GM21423 (cell line): Measurements from ENCODE around the gene STK32B.

Experiments used
- ATAC-seq: cut with Tn5 transposase; IDR thresholded peaks from one replicate; pipeline ENCODE4 v1.9.1; 2021; ENCODE audit warnings: mild to moderate bottlenecking, moderate library complexity; ENCODE audit not compliant: unreplicated experiment

STK32B gene

DNA sequence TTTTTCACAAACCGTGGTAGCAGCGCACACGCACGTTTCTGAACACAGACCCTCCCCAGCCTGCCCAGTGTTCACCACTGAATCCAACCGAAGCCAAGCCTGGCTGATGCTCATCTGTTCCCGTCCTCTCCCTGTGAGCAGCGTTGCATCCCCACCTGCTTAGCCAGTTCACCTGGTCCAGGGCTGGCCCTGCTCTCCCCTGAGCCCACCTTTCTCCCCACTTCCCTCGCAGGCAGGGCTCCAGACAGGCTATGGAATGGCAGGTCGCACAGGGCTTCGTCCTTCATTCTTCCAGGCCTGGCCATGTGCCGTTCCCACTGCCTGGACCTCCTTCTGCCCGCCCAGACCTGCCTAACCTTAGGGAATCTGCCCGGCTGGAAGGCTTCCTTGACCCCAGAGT, 410.2 kb downstream of the STK32B start:
- ATAC-seq: no peak

DNA sequence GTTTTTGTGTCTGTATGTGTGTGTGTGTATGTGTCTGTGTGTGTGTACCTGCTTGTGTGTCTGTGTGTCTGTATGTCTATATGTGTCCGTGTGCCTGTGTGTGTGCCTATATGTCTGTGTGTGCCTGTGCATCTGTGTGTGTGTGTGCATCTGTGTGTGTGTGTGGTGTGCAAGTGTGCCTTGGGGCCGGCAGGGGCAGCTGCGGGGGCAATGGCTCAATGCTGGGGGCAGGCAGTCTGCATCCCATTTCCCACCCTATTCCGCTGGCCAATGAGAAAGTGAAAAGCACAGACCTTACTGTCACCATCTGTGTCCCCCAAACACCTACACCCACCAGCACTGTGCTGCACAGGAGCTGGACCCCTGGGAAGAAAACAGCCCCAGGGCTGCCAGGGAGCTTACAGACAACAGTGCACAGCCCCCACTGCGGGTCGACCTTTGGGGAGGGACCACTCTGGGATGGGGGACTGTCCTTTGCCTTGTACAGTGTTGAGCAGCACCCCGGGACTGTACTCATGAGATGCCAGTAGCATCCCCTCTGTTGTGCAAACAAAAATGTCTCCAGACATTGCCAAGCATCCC, 411.1 kb downstream of the STK32B start:
- ATAC-seq: no peak

DNA sequence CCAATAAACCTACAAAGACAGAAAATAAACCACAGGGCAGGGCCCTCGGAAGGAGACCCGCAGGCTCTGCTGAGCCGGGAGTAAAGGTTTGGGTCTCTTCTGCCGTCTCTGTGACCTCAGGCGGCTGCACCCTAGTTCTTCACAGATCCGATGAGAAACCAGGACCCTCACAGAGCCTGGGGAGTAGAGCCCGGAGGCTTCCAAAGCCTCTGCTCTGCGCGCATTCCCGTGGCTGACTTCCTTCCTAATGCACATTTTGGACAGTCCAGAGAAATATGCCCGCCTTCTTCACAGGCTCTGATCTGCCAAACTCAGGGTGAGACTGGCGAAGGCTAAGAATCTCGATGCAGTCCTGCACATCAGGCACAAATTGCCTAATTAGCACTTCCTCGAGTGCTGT, 411.6 kb downstream of the STK32B start:
- ATAC-seq: no peak

DNA sequence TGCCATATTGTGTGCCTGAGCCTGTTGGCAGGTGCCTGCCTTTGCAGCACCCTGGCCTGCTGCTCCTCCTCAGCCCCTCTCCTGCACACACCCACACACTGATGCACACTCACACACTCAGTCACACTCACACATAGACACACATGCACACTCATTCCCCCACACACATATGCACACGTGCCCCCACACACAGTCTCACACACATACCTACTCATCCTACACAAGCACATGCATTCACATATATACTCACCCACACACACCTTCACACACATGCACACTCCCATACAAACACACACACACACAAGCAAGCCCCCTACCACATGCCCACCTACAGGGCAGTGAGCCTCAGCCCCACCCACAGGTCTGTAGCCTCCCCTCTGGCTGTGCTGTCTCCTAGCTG, 412.1 kb downstream of the STK32B start:
- ATAC-seq: no peak

DNA sequence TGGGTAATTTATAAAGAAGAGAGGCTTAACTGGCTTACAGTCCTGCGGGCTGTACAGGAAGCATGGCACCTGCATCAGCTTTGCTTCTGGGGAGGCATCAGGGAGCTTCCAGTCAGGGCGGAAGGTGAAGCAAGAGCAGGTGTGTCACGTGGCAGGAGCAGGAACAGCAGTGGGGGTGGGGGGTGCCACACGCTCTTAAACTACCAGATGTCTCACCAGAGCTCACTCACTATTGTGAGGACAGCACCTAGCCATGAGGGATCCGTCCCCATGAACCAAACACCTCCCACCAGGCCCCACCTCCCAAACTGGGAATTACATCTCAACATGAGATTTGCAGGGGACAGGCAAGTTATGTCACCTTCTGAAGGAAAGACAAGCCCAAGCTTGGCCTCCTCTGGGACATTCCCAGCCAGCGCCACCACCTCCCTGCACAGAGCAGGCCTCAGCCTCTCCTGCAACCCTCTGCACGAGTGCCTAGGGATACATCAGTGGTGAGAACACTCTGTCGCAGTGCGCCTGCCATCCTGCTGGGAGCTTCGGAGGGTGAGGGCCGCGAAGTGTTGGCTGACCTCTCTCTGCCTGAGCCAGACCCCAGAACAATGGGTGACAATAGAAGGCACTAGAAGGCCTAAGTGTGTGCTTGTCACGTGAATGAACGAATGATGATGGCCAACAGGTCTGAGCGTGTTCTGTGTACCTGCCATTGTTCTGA, 412.8 kb downstream of the STK32B start:
- ATAC-seq: no peak

DNA sequence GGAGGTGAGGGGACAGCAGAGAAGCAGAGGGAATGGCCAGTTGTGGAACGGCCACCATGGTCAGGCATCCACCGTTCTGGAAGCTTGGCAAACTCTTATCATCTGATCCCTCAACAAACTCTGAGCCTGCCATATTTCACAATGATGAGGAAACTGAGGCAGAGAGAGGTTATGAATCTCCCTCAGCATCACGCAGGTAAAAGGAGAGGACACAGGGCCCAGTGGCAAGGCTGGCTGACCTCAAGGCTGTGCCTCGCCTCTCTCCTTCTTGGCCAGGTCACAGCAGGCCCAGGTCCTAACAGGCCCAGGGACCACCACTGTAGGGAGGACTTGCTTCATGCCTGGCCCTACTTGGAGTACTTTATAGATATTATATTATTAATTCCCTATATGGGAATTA, 414.2 kb downstream of the STK32B start:
- ATAC-seq: no peak

DNA sequence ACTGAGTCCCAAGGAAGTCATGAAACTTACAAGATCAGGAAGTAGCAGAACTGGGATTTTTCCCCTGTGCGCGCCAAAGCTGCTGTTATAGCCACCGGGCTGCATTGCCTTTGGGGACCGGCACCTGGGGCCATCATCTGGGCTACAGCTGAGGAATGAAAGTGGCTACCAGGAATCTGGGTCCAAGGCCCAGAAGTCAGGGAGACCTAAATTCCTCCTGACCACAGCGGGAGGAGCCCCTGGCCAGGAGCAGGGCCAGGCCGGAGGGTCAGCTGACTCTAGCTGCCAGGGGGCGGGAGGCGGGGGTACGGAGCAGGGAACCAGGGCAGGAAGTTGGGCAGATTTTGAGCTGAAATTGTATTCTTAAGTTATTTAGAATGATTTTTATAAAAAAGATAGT, 414.7 kb downstream of the STK32B start:
- ATAC-seq: no peak

DNA sequence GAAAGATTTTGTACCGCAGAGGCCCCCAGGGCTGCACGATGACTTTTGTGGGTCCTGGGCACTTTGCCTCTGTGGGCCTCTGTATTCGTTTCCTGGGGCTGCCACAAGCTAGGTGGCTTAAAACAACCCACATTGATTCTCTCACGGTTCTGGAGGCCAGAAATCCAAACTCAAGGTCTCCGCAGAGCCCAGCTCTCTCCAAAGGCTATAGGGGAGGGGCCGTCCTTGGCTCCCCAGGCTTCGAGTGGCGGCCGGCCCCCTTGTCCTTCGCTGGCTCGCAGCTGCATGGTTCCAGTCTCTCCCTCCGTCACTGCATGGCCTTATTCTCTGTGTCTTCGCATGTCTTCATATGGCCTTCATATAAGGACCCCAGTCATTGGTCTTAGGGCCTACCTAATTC, 415.8 kb downstream of the STK32B start:
- no peak for ATAC-seq

DNA sequence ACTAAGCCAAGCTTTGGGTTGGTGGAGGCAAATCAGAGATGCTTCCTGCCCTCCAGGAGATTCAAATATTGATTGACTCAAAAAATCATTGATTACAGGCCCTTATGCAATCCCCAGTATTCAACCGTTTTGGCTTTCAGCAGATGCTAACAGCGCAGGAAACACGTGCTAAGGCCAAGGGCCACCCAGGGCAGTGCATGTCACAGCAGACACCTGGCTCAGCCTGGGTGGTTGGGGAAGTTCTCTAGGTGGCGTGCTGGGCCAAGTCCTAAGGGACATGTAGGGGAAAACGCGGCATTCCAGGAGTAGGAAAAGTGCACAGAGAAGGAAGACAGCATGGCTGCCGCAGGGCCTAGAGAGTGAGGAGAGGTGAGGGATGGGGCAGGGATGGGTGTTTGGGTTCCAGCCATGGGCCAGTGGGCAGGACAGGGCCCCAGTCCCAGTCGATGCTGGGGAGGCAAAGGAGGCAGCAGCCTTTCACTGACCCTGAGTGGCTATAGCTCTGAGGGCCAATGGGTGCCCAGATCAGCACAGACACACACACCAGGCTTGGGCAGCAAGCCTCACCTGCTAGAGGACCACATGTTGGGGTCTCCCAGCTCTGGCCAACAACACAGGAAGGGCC, 418.0 kb downstream of the STK32B start:
- ATAC-seq: no peak

DNA sequence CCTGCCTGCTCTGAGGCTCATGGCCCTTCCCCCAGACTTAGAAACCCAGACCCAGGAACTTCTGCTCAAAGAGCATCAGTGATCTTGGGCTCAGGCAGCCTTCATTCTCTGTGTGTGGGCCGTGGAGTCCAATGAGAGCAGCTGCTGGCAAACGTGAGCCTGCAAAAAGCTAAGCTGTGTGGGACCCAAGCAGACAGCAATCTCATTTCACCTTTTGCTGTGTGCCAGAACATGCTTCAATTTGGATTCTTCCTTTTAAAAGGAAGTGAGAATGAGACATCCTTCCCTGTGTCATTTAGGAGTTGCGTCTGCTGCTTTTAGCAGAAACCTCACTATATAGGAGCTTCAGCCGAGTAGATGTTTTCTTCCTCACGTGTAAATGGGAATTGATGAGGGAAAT, 418.6 kb downstream of the STK32B start:
- ATAC-seq: no peak

DNA sequence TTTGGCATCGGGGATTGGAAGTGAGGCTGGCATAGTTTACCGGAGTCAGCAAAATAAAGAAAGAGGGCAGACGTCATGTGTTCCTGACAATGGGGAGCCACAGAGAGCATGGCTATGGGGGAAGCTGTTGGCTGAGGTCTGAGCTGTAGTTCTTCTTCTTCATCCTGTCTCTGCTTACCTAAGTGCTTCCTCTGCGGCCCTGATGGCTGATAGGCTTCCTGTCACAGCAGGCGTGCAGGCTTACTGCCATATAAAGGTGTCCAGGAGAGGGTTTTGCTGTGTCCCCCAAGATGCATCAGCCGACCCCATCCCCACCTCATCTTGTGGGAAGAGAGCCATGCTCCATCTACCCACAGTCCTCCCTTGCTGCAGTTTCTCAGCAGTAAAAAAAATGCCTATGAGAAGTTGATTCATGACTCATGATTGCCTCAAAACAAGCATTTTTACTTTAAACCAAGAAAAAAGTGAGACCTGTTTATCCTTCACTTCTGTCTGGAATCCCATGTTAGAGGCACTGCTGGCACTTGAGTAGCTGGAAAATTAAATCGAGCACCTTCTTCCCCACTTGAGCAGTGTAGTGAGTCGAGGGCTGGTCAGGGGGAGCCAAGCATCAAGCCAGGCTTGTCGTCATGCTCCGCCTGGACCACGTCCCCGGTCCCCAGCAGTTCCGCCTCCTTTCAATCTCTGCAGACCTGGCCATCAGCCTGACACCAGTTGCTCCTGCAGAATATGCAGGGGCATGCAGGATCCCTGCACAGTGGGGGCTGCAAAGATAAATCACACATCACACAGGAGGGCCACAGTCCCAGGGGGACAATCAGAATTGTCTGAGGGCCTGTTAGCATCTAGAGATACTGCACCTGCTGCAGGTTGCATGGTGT, 419.3 kb downstream of the STK32B start:
- no peak for ATAC-seq

DNA sequence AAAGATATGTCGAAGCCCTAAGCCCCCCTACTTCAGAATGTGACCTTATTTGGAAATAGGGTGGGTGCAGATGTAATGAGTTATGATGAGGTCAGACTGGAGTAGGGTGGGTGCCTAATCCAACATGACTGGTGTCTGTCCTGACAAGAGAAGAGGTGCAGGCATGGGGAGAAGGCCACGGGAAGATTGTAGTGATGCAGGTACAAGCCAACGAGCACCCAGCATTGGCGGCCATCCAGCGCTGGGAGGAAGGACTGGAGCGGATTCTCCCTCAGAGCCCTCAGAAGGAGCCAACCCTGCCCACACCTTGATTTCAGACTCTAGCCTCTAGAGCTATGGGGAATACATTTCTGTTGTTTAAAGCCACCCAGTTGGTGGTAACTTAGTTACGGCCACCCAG, 419.9 kb downstream of the STK32B start:
- no peak for ATAC-seq

DNA sequence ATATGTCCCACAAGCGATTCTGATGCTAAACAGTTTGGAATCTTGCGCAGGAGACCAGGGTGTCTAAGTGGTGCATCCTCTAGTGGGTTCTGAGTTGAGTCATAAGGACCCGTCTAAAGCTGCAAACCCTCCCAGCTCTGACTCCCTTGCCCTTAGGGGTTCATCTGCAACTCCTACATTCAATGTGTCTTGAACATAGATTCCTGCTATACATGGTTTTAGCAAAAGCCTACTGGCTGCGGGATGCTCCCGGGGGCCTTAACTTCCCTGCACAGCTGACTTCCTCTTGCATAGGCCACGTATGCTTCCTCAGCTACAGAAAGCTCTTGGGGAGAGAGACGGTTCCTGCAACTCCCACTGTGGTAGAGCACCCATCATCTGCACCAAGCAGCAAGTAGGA, 420.4 kb downstream of the STK32B start:
- no peak for ATAC-seq

DNA sequence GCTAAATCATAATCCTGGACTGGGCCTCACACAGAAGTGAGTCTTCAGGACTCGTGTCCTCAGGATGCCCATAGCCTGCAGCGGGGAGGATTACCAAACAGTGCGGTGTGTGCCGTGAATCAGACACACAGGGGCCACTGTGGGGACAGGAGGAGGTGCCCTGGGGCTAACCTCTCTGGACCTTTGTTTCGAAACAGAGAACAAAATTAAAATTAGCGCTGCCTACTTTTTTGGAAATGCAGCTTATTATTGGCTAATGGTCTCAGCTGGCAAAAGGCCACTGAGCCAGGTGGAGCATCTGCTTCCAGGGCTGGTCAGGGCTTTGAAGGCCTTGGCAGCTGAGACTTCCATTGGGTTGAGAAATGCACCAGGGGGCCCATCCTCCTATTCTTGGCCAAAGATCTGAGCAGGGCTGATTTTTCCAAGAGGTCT, 420.9 kb downstream of the STK32B start:
- no peak for ATAC-seq

DNA sequence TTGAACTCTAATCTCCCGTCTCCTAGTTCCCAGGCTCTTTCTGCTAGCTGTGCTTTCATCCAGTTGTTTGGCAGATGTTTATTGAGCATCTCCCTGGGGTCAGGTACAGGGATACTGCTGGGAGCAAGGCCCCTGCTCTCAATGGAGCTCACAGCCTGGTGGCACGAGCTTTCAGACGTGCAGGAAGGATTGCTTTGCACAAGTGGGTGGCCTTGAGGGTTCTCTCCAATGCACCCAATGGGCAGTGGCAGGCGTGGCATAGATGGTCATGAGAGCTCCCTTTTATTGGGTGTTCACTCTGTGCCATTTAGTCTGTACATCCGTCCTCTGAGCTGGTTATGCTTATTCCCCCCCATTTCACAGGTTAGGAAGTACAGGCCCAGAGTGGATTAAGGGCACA, 421.8 kb downstream of the STK32B start:
- ATAC-seq: no peak

DNA sequence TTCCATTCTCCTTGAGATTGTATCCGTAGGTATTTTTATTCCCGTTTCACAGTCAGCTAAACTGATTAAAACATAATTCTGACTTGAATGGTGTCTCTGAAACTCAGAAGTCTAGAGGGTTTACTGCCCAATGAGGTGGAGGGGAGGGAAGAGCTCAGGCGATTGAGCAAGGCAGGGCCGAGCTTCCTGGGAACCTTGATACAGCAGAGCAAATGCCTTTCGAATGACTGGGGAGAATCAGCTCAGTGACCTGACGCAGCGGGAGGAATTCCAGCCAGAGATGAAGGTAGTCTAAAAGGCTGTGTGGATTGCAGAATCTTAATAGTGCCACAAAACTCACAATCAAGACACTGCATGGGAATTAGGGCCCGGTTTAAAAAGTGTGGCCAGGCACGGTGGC, 423.5 kb downstream of the STK32B start:
- ATAC-seq: no peak

DNA sequence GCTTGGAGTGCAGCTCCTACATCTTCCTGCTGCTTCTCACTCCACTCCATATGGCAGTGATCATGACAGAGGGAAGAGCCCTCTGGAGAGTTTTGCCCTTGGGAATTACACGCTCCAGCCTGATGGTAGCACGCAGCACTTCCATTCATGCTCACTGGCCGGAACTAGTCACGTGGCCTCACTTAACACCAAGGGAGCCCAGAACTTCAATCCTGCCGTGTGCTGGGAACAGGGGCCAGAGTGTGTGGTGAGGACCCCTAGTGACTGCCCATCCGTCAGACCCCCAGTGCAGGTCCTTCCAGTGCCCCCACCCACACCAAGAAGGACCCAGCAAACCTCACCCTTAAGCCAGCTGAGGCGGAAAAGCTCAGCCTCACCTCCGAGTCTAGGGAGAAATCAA, 426.3 kb downstream of the STK32B start:
- ATAC-seq: no peak

DNA sequence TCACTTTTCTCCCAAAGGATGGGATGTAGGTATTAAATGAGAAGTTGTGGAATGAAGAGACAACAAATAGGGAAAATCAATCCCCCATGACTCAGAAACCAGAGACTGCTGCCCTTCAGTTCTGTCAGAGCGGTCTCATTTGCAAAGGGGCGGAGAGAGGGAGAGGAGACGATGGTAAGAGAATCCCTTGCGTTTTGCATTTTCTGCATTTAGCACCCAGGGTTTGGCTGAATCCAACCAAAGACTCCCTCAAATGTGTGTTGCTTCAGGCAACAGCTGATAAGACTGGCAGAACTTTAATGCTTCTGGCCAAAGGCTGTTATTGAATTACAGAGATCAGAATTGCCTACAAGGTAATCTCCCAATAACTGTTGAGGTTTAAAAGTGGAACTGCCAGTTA, 426.9 kb downstream of the STK32B start:
- ATAC-seq: no peak

DNA sequence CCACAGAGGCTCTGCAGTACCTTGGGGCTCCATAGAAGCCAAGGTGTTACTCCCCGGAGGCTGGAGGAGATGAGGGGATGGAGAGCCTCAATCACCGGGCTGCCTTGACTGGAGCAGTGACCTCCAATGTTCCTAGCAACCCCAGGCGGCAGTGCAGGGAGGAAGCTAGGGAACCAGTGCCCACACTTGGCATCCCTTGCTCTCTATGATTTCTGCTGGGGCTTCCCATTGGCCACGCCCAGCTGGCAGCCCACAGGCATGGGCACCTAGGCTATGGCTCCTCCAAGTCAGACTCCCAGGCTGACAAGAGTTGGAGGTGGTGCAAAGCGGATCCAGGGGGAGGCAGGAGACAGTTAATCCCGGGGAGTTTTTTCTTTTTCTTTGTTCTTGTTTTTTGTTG, 427.4 kb downstream of the STK32B start:
- ATAC-seq: no peak

DNA sequence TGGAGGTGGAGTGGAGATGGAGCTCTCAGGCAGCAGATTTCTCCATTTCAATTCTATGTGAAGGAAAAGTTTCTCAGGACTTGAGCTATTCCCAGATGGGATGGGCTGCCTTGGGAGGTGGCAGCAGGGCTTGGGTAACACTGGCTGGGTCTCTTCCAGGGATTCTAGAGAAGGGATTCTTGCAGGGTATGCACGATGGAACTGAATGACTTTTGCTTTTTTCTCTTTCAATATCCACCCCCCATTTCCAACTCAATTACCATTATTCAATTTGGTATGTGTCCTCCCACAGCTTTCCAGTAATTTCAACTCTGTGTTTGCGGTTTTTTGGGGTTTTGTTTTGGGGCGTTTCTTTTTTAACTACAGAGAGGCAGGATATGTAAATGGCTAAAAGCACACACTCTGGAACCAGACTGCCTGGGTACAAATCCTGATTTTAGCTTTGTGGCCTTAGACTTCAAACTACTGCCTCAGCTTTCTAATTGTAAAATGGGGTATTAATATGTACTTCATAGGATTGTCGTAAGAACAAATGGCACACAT, 428.3 kb downstream of the STK32B start:
- ATAC-seq: no peak

DNA sequence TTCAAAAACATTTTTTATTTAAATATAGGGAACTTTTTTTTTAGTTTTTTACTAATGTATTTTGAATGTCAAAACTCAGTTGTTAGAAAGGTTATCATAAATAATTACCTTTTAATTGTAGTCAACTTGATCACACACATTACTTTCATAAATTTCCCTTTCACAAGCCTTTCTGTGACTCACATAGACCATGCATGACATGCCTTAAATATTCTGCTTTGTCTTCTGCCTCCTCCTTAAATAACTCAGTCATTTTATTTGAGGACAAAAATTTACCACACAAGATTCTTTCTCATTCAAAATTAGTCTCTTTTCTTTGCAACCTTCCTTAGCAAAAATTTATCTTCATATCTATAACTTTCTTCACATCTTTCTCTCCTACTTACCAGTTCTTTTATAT, 437.1 kb downstream of the STK32B start:
- ATAC-seq: no peak
